GM06990 (cell line): ENCODE measurements around the gene DCUN1D3.

ENCODE experiments used
- DNase-seq: peaks from one replicate; pipeline ENCODE4 v3.0.0-alpha.2; 2011; ENCODE audit not compliant: insufficient read length; ENCODE audit errors: extremely low read depth
- H3K27me3 ChIP-seq: replicated peaks from 2 replicates; pipeline ENCODE4 v1.6.0; 2011; ENCODE audit warnings: low read length; ENCODE audit not compliant: control insufficient read depth, insufficient read depth
- H3K36me3 ChIP-seq: 2 replicates; pipeline ENCODE4 v1.5.1; 2011; ENCODE audit warnings: low read length; ENCODE audit not compliant: control insufficient read depth, insufficient read depth
- H3K4me3 ChIP-seq: replicated peaks from 2 replicates; pipeline ENCODE4 v1.5.1; 2011; ENCODE audit warnings: low read depth, mild to moderate bottlenecking, control low read depth, low read length
- TF ChIP-seq, protein P1 (sequence below): IDR thresholded peaks from 2 replicates; pipeline ENCODE4 v1.5.1; 2011; ENCODE audit warnings: low read length, control low read depth, mild to moderate bottlenecking, inconsistent platforms; ENCODE audit not compliant: insufficient read depth, poor library complexity, severe bottlenecking

DCUN1D3 gene

DNA sequence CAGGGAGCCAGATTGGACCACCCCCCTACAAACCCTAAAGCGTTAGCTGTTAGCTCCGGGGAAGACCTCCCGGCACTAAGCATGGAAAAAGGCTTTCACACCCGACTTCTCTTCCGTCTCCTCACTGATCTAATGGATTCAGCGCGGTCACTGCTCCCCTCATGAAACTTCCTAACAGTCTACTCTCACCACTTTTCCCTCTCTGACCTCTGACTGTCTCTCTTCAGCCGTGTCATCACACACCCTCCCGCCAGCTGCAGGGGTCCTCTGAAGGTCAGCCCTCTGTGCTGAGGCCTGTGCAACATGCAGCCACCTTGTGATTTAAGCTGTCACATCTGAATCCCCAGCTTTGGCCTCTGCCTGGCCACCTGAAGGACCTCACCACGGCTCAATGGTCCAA, 16.1 kb upstream of the DCUN1D3 start:
- H3K4me3 ChIP-seq, result no peak overlapping the region
- TF ChIP-seq, protein P1, sequence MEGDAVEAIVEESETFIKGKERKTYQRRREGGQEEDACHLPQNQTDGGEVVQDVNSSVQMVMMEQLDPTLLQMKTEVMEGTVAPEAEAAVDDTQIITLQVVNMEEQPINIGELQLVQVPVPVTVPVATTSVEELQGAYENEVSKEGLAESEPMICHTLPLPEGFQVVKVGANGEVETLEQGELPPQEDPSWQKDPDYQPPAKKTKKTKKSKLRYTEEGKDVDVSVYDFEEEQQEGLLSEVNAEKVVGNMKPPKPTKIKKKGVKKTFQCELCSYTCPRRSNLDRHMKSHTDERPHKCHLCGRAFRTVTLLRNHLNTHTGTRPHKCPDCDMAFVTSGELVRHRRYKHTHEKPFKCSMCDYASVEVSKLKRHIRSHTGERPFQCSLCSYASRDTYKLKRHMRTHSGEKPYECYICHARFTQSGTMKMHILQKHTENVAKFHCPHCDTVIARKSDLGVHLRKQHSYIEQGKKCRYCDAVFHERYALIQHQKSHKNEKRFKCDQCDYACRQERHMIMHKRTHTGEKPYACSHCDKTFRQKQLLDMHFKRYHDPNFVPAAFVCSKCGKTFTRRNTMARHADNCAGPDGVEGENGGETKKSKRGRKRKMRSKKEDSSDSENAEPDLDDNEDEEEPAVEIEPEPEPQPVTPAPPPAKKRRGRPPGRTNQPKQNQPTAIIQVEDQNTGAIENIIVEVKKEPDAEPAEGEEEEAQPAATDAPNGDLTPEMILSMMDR, result no peak
- DNase-seq, result no peak
- H3K36me3 ChIP-seq, result no peaks in the 10 kb centered on the region; the same call in none of the 2 replicates
- no peaks in the 10 kb centered on the region for H3K27me3 ChIP-seq

- DNase-seq, result no peak
These were observed 11.2 kb upstream of the DCUN1D3 start for GRCh38 chr16:20911361-20911760.

GRCh38 chr16:20910781-20911321, 10.7 kb upstream of the DCUN1D3 start:
- no peaks in the 10 kb centered on the region; the same call in 1 of the 2 replicates for H3K36me3 ChIP-seq
- H3K27me3 ChIP-seq, result no peaks in the 10 kb centered on the region
- TF ChIP-seq, protein P1, result no peak
- DNase-seq, result no peak
- no peak overlapping the region for H3K4me3 ChIP-seq

More at GRCh38 chr16:20911361-20911760, 11.2 kb upstream of the DCUN1D3 start:
- no peaks in the 10 kb centered on the region for H3K27me3 ChIP-seq
- no peak overlapping the region for H3K4me3 ChIP-seq
- TF ChIP-seq, protein P1, result no peak
- H3K36me3 ChIP-seq, result no peaks in the 10 kb centered on the region; the same call in none of the 2 replicates

GRCh38 chr16:20906341-20907255, 6.4 kb upstream of the DCUN1D3 start:
- H3K27me3 ChIP-seq, result no peaks in the 10 kb centered on the region
- TF ChIP-seq, protein P1, result no peak
- DNase-seq, result no peak
- H3K4me3 ChIP-seq, result no peak overlapping the region
- H3K36me3 ChIP-seq, result no peaks in the 10 kb centered on the region; the same call in 1 of the 2 replicates

DNA sequence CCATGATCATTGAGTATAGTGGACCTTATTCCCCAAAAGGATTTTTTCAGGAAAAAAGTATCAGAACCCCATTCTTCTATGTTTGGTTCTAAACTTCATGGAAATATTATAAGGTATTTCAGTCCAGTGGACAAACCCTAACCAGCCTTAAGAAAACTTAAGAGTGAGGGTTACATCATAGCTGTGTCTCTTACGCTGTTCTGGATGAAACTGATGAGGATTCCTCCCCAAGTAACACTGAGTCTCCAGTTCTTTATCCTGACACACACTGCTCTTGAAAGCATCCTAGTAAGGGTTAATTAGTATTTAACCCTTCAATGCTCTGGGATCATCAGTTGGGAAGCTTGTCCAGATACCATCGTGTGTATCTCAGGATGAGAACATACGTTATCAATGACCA, 5.4 kb upstream of the DCUN1D3 start:
- TF ChIP-seq, protein P1, result no peak
- H3K4me3 ChIP-seq, result no peak overlapping the region
- no peaks in the 10 kb centered on the region for H3K27me3 ChIP-seq
- DNase-seq, result no peak
- no peaks in the 10 kb centered on the region; the same call in 1 of the 2 replicates for H3K36me3 ChIP-seq
